Ovary (tissue), 3 donors: ENCODE data around the gene SP6.

Experiments
- CTCF ChIP-seq, 3 donors: fragments of 450-650 bp in 2 of 3; fragments of 200-600 bp in 1 of 3; IDR thresholded peaks; one replicate each; pipeline versions ENCODE4 v1.5.1 to v1.8.0; 2016 to 2022; ENCODE audit warnings: antibody characterized with exemption in 3 of 3, mild to moderate bottlenecking in 1 of 3
- EP300 ChIP-seq: sonication (generic); formaldehyde crosslinking; IDR thresholded peaks from one replicate; pipeline ENCODE4 v1.6.1; 2017; ENCODE audit warnings: antibody characterized with exemption
- POLR2A ChIP-seq: fragments of 450-650 bp; IDR thresholded peaks from one replicate; pipeline ENCODE4 v1.6.1; 2017; ENCODE audit warnings: antibody characterized with exemption, mild to moderate bottlenecking, moderate library complexity
- donor health status: DM: no; HTN: no; CAD: no.

GRCh38 chr17:47888293-47888692 lies 37.3 kb upstream of the SP6 start:
- TF ChIP-seq CTCF (IDR thresholded peaks at IDR 0.05) (no peak), POLR2A (no peak), EP300 (no peak)
